Activated CD4-positive, alpha-beta T cell treated with anti-CD3 and anti-CD28 coated beads, Interleukin-2, amount 10 ng/mL, durations not matched to agents 24 days and 14 days (primary cell): ENCODE results near the gene TAF11L5. TPM values are rescaled to one million over a fixed set of nuclear protein-coding genes. Genes with fewer than 3 reads are reported as not detected.
A peak's percentile ranks its signal among the peaks of the same experiment; 100 is the strongest.
"Not testable (repeated sequence)": the region's sequence is repeated elsewhere in the genome, so short reads cannot be mapped to it uniquely, and the experiment has no call there.

Experiments used
- DNase-seq: peaks from one replicate; pipeline ENCODE4 v3.0.0; 2022
- H3K27ac Mint-ChIP-seq: one replicate; pipeline ENCODE4 v1.8.0; 2022; ENCODE audit warnings: mild to moderate bottlenecking, mixed read lengths
- H3K27me3 Mint-ChIP-seq: one replicate; pipeline ENCODE4 v1.8.0; 2022; ENCODE audit warnings: mixed read lengths
- H3K36me3 Mint-ChIP-seq: one replicate; pipeline ENCODE4 v1.8.0; 2022; ENCODE audit warnings: low read depth, mild to moderate bottlenecking, mixed read lengths
- H3K4me1 Mint-ChIP-seq: one replicate; pipeline ENCODE4 v1.8.0; 2021; ENCODE audit warnings: mixed read lengths
- H3K4me3 Mint-ChIP-seq: one replicate; pipeline ENCODE4 v1.8.0; 2022; ENCODE audit warnings: mild to moderate bottlenecking, moderate library complexity, mixed read lengths
- H3K9me3 Mint-ChIP-seq: one replicate; pipeline ENCODE4 v1.8.0; 2021; ENCODE audit warnings: mixed read lengths
- intact Hi-C: fragments of 100-400 bp; cut with micrococcal nuclease; formaldehyde crosslinking; loops from one replicate; pipeline ENCODE4 v1.15.1; 2023
- total RNA-seq: library from RNA; stranded (reverse); gene quantifications from 2 replicates; pipeline ENCODE4 v1.2.3, GENCODE V29; 2022

TAF11L5 gene
- total RNA-seq, 1 donor from 2014 or later, result not detected

DNA sequence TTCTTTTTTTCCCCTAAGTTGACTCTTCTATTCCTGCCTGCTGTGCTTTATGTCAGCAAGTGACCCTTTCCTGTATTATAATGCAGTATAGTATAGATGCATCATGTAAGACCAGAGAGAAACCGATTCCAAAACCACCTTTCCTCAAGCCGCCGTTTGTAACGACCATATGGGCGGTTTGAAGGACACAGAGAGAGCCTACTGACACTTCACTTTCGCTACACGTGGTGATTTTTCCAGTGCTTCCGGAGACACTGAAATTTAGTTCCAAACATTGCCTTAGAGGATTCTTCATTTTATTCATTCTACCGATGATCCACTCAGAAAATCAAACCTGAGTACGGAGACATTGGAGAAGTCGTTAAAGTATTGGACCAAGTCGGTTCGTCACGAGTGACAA, 5.5 kb upstream of the TAF11L5 start:
- H3K27ac Mint-ChIP-seq, H3K4me1 Mint-ChIP-seq, H3K9me3 Mint-ChIP-seq, H3K27me3 Mint-ChIP-seq, intact Hi-C loops, H3K36me3 Mint-ChIP-seq, H3K4me3 Mint-ChIP-seq, DNase-seq: not testable (repeated sequence)

DNA sequence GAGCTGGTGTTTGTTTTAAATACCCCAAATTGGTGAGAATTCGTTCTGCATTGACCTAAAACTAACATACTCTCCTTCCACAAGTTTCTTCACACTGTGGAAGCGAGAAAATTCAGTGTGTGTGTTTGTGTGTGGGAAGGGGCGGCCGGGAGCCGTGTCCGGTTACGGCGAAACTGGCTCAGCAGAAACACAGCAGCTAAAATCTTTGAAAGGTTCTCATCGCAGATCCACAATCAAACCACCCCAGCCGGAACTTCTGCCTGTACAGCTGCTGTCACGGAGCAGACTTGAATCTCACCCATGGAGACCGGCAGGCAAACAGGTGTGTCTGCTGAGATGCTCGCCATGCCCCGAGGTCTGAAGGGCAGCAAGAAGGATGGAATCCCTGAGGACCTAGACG, 3.5 kb upstream of the TAF11L5 start, which contains the start of gene TAF11L4:
Gene TAF11L4 (plus strand): TSS at position 301 of the 400 bp plus-strand sequence.
- DNase-seq, H3K27ac Mint-ChIP-seq, H3K4me1 Mint-ChIP-seq, intact Hi-C loops, H3K4me3 Mint-ChIP-seq, H3K27me3 Mint-ChIP-seq, H3K9me3 Mint-ChIP-seq, H3K36me3 Mint-ChIP-seq: not testable (repeated sequence)

DNA sequence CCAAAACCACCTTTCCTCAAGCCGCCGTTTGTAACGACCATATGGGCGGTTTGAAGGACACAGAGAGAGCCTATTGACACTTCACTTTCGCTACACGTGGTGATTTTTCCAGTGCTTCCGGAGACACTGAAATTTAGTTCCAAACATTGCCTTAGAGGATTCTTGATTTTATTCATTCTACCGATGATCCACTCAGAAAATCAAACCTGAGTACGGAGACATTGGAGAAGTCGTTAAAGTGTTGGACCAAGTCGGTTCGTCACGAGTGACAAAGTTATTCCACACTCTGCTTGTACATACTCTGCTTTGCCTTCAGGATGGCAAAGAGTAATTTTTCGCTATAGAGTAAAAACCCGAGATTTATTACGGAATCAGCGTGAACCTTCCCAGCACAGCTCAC, 1.5 kb downstream of the TAF11L5 start:
- H3K9me3 Mint-ChIP-seq, intact Hi-C loops, H3K27ac Mint-ChIP-seq, H3K36me3 Mint-ChIP-seq, H3K4me1 Mint-ChIP-seq, H3K4me3 Mint-ChIP-seq, H3K27me3 Mint-ChIP-seq: not testable (repeated sequence)
- peak; percentile 69 for DNase-seq

DNA sequence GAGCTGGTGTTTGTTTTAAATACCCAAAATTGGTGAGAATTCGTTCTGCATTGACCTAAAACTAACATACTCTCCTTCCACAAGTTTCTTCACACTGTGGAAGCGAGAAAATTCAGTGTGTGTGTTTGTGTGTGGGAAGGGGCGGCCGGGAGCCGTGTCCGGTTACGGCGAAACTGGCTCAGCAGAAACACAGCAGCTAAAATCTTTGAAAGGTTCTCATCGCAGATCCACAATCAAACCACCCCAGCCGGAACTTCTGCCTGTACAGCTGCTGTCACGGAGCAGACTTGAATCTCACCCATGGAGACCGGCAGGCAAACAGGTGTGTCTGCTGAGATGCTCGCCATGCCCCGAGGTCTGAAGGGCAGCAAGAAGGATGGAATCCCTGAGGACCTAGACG, 3.3 kb downstream of the TAF11L5 start, which contains the start of gene TAF11L6:
Gene TAF11L6 (plus strand): TSS at position 301 of the 400 bp plus-strand sequence.
- H3K4me1 Mint-ChIP-seq, H3K27ac Mint-ChIP-seq, DNase-seq, intact Hi-C loops, H3K4me3 Mint-ChIP-seq, H3K36me3 Mint-ChIP-seq, H3K27me3 Mint-ChIP-seq, H3K9me3 Mint-ChIP-seq: not testable (repeated sequence)

Other genes with a start within 250 kb of the TAF11L5 start
- gene TAF11L2, start 27.0 kb upstream of the TAF11L5 start, total RNA-seq, result not detected in 2 replicates
- not detected in 2 replicates for gene TAF11L3, start 6.9 kb upstream of the TAF11L5 start, total RNA-seq
- not detected in 2 replicates for gene TAF11L4, start 3.4 kb upstream of the TAF11L5 start, total RNA-seq
- not detected in 2 replicates for gene TAF11L6, start 3.4 kb downstream of the TAF11L5 start, total RNA-seq
- not detected in 2 replicates for gene TAF11L7, start 60.5 kb downstream of the TAF11L5 start, total RNA-seq
- gene TAF11L8, start 65.7 kb downstream of the TAF11L5 start, total RNA-seq, result not detected in 2 replicates
- not detected in 2 replicates for gene TAF11L9, start 69.2 kb downstream of the TAF11L5 start, total RNA-seq
- gene TAF11L10, start 72.6 kb downstream of the TAF11L5 start, total RNA-seq, result not detected in 2 replicates
- gene TAF11L11, start 78.9 kb downstream of the TAF11L5 start, total RNA-seq, result not detected in 2 replicates
- gene TAF11L12, start 85.2 kb downstream of the TAF11L5 start, total RNA-seq, result not detected in 2 replicates
- gene TAF11L13, start 106.9 kb downstream of the TAF11L5 start, total RNA-seq, result not detected in 2 replicates
- not detected in 2 replicates for gene TAF11L14, start 109.2 kb downstream of the TAF11L5 start, total RNA-seq